ENCODE measurements around the gene CDRT4.

The CDRT4 gene

GRCh38 chr17:15456496-15456895 is 10.9 kb downstream of the CDRT4 start:
- no peaks in the 10 kb centered on the region for H3K36me3 ChIP-seq (replicated peaks)
- TF ChIP-seq CTCF (IDR thresholded peaks at IDR 0.05; ENCODE audit: low read depth, low read length, missing control alignments), result no peak
- H3K4me3 ChIP-seq (ENCODE audit: low read depth, low read length), result no peak overlapping the region
- no peaks in the 10 kb centered on the region for H3K27me3 ChIP-seq (replicated peaks)
- no peak overlapping the region for H3K27ac ChIP-seq
- in situ Hi-C loops (cut with HindIII; ENCODE audit: low pct_ligation_motif_present, low sequenced_read_pairs), result no loop called here
- no peak for DNase-seq

- H3K27ac ChIP-seq, result no peak overlapping the region
- no peak for TF ChIP-seq CTCF (IDR thresholded peaks at IDR 0.05; ENCODE audit: low read depth, low read length, missing control alignments)
- H3K36me3 ChIP-seq (replicated peaks), result no peaks in the 10 kb centered on the region
- no peak overlapping the region for H3K4me3 ChIP-seq (ENCODE audit: low read depth, low read length)
- in situ Hi-C loops (cut with HindIII; ENCODE audit: low pct_ligation_motif_present, low sequenced_read_pairs), result no loop called here
- no peaks in the 10 kb centered on the region for H3K27me3 ChIP-seq (replicated peaks)
- DNase-seq, result no peak
These were observed 13.1 kb downstream of the CDRT4 start for GRCh38 chr17:15454346-15454745.

- H3K36me3 ChIP-seq (replicated peaks), result no peaks in the 10 kb centered on the region
- DNase-seq, result no peak
- no peak for TF ChIP-seq CTCF (IDR thresholded peaks at IDR 0.05; ENCODE audit: low read depth, low read length, missing control alignments)
- no peak overlapping the region for H3K4me3 ChIP-seq (ENCODE audit: low read depth, low read length)
- in situ Hi-C loops (cut with HindIII; ENCODE audit: low pct_ligation_motif_present, low sequenced_read_pairs), result no loop called here
- no peaks in the 10 kb centered on the region for H3K27me3 ChIP-seq (replicated peaks)
- no peak overlapping the region for H3K27ac ChIP-seq
These were observed 13.6 kb downstream of the CDRT4 start for GRCh38 chr17:15453782-15454181.

GRCh38 chr17:15453246-15453645 is 14.2 kb downstream of the CDRT4 start:
- no peaks in the 10 kb centered on the region for H3K27me3 ChIP-seq (replicated peaks)
- no peak overlapping the region for H3K4me3 ChIP-seq (ENCODE audit: low read depth, low read length)
- in situ Hi-C loops (cut with HindIII; ENCODE audit: low pct_ligation_motif_present, low sequenced_read_pairs), result no loop called here
- H3K27ac ChIP-seq, result no peak overlapping the region
- no peak for TF ChIP-seq CTCF (IDR thresholded peaks at IDR 0.05; ENCODE audit: low read depth, low read length, missing control alignments)
- H3K36me3 ChIP-seq (replicated peaks), result no peaks in the 10 kb centered on the region
- no peak for DNase-seq

- no peak for TF ChIP-seq CTCF (IDR thresholded peaks at IDR 0.05; ENCODE audit: low read depth, low read length, missing control alignments)
- no peak overlapping the region for H3K27ac ChIP-seq
- H3K27me3 ChIP-seq (replicated peaks), result no peaks in the 10 kb centered on the region
- no peak for DNase-seq
- in situ Hi-C loops (cut with HindIII; ENCODE audit: low pct_ligation_motif_present, low sequenced_read_pairs), result no loop called here
- no peaks in the 10 kb centered on the region for H3K36me3 ChIP-seq (replicated peaks)
- H3K4me3 ChIP-seq (ENCODE audit: low read depth, low read length), result no peak overlapping the region
These were observed 14.7 kb downstream of the CDRT4 start for GRCh38 chr17:15452746-15453145.

- peak; percentile 65 for DNase-seq
- H3K4me3 ChIP-seq (ENCODE audit: low read depth, low read length), result no peak overlapping the region
- no peaks in the 10 kb centered on the region for H3K27me3 ChIP-seq (replicated peaks)
- no peak for TF ChIP-seq CTCF (IDR thresholded peaks at IDR 0.05; ENCODE audit: low read depth, low read length, missing control alignments)
- in situ Hi-C loops (cut with HindIII; ENCODE audit: low pct_ligation_motif_present, low sequenced_read_pairs), result no loop called here
- H3K36me3 ChIP-seq (replicated peaks), result no peaks in the 10 kb centered on the region
- H3K27ac ChIP-seq, result no peak overlapping the region
These were observed 15.7 kb downstream of the CDRT4 start for GRCh38 chr17:15451680-15452079.

Data from brain microvascular endothelial cell (primary cell).